GM21786 (cell line): ENCODE measurements around the gene OGG1.
"Not testable (repeated sequence)": the region's sequence is repeated elsewhere in the genome, so short reads cannot be mapped to it uniquely, and the experiment has no call there.

Experiments used
- ATAC-seq: cut with Tn5 transposase; IDR thresholded peaks from one replicate; pipeline ENCODE4 v1.9.1; 2021; ENCODE audit not compliant: unreplicated experiment

OGG1 gene

GRCh38 chr3:9760779-9761505 is 11.2 kb downstream of the OGG1 start:
- ATAC-seq: no peak

- no peak for ATAC-seq
These were observed 12.2 kb downstream of the OGG1 start for GRCh38 chr3:9761919-9762318.

- ATAC-seq: no peak
These were observed 13.1 kb downstream of the OGG1 start for GRCh38 chr3:9762871-9763270.

- no peak for ATAC-seq
These were observed 16.1 kb downstream of the OGG1 start for GRCh38 chr3:9765865-9766264.

GRCh38 chr3:9767418-9767817 is 17.7 kb downstream of the OGG1 start:
- no peak for ATAC-seq

GRCh38 chr3:9768141-9768775 is 18.5 kb downstream of the OGG1 start:
- ATAC-seq: no peak

- no peak for ATAC-seq
These were observed 19.3 kb downstream of the OGG1 start for GRCh38 chr3:9769012-9769411.

GRCh38 chr3:9769426-9770275 is 19.9 kb downstream of the OGG1 start, which contains the start of gene CAMK1:
CAMK1 (minus strand) TSS chr3:9769947; CDS start chr3:9767749, 2,198 bp downstream.
- ATAC-seq: no peak

GRCh38 chr3:9770276-9770812 is 20.6 kb downstream of the OGG1 start:
- no peak for ATAC-seq

GRCh38 chr3:9771007-9771406 is 21.3 kb downstream of the OGG1 start:
- ATAC-seq: not testable (repeated sequence)

GRCh38 chr3:9776896-9777693 is 27.3 kb downstream of the OGG1 start:
- ATAC-seq: no peak

GRCh38 chr3:9777694-9778021 is 27.9 kb downstream of the OGG1 start:
- no peak for ATAC-seq

- no peak for ATAC-seq
These were observed 28.7 kb downstream of the OGG1 start for GRCh38 chr3:9778143-9779074.

GRCh38 chr3:9779075-9779593 is 29.4 kb downstream of the OGG1 start:
- ATAC-seq: no peak

GRCh38 chr3:9779721-9780457 is 30.1 kb downstream of the OGG1 start:
- peak; percentile 73 for ATAC-seq

- ATAC-seq: peak; percentile 4
These were observed 30.7 kb downstream of the OGG1 start for GRCh38 chr3:9780458-9780812.

GRCh38 chr3:9780910-9781309 is 31.2 kb downstream of the OGG1 start:
- ATAC-seq: no peak

- no peak for ATAC-seq
These were observed 31.8 kb downstream of the OGG1 start for GRCh38 chr3:9781551-9781950.
